HUDEP-2 (cell line): Measurements from ENCODE around the gene ZNF761.
A peak's percentile ranks its signal among the peaks of the same experiment; 100 is the strongest.
"Not testable (repeated sequence)": the region's sequence is repeated elsewhere in the genome, so short reads cannot be mapped to it uniquely, and the experiment has no call there.

Experiments
- DNase-seq, 76 experiments: peaks; one replicate each; lab custom pipeline; 2025; ENCODE audit not compliant: unreplicated experiment in 76 of 76; lab: John Stamatoyannopoulos, UW

The ZNF761 gene

DNA sequence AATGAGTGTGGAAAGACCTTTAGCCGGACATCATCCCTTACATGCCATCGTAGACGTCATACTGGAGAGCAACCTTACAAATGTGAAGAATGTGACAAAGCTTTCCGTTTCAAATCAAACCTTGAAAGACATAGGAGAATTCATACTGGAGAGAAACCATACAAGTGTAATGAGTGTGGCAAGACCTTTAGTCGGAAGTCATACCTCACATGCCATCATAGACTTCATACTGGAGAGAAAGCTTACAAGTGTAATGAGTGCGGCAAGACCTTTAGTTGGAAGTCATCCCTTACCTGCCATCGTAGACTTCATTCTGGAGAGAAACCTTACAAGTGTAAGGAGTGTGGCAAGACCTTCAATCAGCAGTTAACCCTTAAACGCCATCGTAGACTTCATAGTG, 24.0 kb downstream of the ZNF761 start:
- DNase-seq, result no peak

DNA sequence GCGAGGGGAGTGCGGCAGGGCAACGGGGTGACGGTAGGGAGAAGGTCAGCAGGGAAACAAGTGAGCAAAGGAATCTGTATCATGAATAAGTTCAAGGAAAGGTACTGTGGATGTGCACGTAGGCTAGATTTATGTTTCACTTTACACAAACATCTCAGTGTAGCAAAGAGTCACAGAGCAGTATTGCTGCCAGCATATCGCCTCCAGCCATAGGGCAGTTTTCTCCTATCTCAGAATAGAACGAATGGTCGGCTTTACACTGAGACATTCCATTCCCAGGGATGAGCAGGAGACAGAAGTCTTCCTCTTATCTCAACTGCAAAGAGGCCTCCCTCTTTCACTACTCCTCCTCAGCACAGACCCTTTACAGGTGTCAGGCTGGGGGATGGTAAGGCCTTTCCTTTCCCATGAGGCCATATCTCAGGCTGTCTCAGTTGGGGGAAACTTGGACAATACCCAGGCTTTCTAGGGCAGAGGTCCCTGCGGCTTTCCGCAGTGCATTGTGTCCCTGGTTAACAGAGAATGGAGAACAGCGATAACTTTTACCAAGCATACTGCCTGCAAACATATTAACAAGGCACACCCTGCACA, 28.4 kb downstream of the ZNF761 start:
- DNase-seq, result not testable (repeated sequence)

DNA sequence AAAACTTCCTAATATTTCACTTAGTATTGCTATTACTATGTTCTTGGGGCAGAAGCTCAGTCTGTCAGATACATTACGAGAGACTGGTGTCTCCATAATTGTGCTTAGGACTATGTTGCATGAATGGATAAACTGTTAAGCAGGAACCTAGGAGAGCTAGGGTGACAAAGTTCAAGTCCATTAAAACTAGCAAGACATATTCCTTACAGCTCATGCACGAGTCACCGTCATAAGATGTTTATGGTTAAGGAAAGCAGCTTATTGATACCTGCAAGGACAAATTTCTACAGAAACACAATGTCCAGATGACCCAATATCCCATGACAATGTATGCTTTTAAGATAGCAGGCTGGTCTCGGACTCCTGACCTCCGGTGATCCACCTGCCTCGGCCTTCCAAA, 30.1 kb downstream of the ZNF761 start:
- no peak for DNase-seq

DNA sequence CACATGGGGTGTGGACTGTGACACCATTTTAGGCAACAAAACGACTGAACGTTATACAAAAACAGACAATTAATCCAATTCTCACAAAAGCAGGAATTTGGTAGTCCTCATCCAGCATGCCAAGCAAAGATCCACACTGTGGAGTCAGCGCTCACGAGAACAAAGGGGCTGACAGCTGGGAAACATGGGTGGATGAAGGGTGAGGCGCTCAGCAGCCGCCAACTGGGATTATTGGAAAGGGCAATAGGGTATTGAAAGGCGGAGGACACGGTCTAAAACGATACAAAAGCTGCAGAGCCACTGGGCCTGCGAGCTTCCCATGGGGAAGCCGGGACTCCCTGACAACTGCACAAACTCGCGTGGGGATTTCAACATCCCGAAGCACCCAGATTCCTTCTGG, 31.1 kb downstream of the ZNF761 start:
- DNase-seq, result no peak

DNA sequence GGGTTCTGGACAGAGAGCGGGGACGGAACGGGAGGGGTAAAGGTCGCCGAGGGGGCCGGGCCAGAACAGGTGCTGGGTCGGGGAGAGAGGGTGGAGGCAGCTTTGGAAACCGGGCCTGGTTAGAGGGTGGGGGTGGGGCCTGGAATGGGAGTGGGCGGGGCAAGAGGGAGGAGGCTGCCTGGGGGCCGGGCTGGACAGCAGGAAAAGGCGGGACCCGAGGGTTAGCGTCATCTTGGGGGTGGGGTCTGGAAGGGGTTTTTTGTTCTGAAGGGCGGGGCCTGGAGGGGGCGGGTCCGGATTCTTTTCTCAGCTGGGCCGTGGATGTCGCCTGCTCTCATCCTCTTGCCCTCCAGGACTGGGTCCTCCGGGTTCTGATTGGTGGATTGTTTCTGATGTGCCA, 31.5 kb downstream of the ZNF761 start:
- no peak for DNase-seq

DNA sequence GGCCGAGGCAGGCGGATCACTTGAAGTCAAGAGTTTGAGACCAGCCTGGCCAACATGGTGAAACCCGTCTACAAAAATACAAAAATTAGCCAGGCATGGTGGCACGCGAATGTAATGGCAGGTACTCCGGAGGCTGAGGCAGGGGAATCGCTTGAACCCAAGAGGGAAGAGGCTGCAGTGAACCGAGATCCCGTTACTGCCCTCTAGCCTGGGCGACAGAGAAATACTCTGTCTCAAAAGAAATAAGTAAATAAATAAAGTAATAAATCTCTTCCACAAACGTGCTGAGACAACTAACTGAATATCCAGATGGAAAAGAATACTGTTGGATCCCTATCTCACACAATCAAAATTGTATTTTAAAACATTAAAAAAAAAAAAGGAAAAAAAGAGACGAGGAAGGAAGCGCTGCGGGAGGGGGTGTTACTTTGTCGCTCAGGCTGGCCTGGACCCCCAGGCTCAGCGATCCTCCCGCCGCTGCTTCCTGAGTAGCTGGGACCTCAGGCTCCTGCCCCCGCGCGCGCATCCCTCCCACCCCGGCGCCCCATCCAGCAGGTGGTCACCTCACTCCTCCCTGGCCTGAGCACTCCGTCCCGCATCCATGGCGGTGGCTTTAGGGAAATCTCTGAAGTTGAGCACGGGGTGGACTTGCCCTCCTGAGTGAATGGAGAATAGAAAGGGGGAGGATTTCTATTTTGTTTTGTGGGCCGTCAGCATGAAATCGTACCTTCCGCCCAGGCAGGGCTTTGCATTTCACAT, 35.1 kb downstream of the ZNF761 start:
- DNase-seq, result no peak

DNA sequence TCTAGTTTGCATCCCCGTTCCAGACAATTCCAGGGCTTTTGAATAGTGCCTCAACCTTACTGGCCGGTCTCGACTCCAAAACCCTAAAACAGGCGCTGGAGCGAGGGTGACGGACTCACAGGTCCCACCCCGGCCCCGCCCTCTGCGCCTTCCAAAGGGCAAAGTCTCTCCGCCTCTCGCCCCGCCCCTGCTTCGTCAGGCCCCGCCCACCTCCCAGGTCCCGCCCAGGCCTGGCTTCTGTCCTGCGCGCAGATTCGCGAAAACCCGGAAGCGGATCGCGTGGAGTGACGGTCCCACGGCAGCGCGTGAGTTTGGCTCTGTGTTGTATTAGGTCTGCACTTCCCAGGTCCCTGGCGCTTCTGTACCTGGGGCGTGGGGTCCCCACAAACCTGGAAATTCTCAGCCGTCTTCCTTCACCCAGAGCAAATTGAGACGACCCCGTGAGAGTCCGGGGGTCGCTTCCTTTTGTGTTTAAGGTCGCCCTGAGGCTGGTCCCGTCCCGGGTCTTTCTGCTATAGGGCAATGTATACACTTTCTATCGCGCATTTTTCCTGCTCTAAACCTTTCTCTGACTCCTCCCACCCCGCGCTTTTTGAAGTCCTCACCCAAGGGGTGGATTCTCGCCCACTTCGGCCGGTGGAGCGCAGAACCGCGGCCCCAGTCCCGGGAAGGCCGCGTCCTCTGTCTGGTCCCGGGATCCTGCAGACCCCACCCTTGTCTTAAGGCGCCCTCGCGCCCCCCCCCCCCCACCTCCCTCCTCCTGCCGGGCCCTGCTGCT, 35.9 kb downstream of the ZNF761 start, which contains the start of gene ZNF813:
TSS of gene ZNF813 (plus strand) at position 249 of the 778 bp plus-strand sequence. CDS start 16,090 bp downstream, outside the sequence.
- DNase-seq, result peak in 72 of 76 experiments; percentile 19 to 96 (median 84)

DNA sequence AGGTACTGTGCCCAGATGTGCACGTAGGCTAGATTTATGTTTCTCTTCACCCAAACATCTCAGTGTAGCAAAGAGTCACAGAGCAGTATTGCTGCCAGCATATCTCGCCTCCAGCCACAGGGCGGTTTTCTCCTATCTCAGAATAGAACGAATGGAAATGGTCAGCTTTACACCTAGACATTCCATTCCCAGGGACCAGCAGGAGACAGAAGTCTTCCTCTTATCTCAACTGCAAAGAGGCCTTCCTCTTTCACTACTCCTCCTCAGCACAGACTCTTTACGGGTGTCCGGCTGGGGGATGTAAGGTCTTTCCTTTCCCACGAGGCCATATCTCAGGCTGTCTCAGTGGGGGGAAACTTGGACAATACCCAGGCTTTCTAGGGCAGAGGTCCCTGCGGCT, 36.8 kb downstream of the ZNF761 start:
- DNase-seq, result not testable (repeated sequence)

DNA sequence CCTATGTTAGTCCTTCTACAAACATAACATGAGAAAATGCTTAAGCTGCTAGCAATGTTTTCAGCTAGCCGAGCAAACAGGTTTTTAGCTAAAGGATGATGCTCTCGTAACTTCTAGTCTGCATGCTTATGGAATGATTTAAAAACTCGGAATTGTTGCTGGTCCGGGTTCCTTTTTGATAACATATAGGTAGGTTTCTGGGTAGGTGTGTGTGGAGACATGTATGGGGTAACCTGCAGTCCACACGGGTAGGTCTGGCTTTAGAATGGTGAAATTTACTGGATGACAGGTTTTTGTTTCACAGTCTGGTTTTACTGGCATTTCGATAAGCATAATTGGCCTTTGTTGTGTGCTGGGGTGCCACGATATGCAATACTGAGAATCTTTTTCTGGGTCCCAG, 40.1 kb downstream of the ZNF761 start:
- DNase-seq, result no peak

DNA sequence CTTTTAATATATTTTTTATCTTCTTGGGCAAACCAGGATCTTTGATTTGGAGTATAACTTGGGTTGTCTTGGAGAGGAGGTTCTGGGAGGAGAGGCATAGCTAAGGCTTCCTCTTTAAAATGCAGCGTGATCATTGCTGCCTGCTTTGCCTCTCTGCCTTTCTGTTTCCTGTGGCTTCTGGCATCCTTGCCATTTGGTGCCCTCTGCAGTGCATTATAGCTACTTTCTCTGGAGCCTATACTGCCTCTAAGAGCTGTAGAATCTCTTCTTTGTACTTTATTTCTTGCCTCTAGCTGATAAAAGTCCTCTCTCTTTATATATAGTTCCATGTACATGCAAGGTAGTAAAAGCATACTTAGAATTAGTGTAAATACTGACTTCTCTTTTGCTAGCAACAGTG, 43.0 kb downstream of the ZNF761 start:
- DNase-seq, result not testable (repeated sequence)

DNA sequence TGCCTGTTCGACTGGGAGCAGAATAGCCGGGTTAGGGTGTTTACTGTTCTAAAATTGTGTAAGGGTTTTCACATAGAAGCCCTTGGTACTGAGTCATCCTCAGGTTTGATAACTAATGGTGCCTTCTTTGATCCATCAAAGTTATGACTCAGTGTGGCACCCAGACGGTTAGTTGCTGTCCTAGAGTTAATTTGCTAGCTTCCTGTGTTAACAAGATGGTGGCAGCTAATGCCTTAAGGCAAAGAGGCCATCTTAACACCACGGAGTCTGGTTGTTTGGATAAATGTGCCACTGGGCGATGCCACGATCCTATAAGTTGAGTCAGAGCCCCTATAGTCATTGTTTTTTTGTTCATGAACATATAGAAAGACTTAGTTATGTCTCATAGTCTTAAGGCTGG, 43.7 kb downstream of the ZNF761 start:
- DNase-seq, result not testable (repeated sequence)

DNA sequence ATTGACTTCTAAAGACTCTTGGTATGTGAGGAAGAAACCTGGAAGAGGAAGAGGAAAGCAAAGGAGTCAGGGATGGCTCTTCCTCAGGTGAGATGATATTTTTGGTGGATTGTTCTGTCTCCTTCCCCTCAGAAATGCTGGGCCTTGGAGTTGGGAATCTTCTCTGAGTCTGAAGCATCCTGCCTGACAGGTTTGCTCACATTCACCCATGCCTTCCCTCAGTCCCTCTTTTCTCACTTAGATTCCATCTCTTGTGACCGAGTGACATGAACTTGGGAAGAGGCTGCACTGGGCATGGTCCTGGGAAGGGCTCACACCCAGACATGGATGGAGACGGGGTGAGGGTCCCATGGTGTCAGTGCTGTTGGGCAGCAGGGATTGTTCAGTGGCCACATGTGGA, 52.0 kb downstream of the ZNF761 start:
- DNase-seq, result not testable (repeated sequence)

DNA sequence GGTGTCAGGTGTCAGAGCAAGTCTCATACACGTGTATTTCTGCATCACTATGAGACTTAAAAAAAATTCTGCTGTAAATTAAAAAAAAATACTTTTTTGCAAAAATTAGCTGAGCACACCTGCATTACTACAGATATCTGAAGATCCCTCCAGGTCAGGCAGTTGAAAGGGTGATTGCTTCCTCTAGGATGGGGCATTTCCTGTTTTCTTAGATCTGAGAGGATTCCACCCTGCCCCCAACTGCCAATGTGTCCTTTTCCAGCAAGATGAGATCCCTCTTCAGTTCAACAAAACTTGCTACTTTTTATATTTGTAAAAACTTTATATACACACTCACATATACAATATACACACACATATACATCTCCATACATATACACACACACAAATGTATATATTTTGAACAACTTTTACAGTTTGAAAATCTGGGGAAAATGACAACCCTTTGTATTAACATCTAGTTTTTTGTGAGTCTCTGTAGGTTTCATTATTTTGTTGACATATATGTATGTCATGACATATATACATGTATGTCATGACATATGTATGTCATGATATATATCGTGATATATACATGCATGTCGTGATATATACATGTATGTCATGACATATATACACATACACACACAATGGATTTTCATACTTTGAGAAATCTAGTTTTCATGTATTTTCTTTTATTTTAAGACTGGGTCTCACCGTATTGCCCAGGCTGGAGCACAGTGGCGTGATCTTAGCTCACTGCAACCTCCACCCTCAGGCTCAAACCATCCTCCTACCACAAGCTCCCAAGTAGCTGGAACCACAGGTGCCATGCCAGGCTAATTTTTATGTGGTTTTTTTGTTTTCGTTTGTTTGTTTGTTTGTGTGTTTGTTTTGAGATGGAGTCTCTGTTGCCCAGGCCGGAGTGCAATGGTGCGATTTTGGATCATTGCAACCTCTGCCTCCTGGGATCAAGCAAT, 53.5 kb downstream of the ZNF761 start:
- no peak for DNase-seq

DNA sequence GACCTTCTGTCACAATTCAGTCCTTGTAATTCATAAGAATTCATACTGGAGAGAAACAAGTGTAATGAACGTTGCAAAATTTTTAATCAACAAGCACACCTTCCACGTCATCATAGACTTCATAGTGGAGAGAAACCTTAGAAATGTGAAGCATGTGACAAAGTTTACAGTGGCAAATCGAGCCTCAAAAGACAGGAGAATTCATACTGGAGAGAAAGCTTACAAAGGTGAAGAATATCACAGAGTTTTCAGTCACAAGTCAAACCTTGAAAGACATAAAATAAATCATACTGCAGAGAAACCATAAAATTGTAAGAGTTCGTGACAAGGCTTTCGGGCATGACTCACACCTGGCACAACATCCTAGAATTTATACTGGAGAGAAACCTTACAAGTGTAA, 60.4 kb downstream of the ZNF761 start:
- no peak for DNase-seq

DNA sequence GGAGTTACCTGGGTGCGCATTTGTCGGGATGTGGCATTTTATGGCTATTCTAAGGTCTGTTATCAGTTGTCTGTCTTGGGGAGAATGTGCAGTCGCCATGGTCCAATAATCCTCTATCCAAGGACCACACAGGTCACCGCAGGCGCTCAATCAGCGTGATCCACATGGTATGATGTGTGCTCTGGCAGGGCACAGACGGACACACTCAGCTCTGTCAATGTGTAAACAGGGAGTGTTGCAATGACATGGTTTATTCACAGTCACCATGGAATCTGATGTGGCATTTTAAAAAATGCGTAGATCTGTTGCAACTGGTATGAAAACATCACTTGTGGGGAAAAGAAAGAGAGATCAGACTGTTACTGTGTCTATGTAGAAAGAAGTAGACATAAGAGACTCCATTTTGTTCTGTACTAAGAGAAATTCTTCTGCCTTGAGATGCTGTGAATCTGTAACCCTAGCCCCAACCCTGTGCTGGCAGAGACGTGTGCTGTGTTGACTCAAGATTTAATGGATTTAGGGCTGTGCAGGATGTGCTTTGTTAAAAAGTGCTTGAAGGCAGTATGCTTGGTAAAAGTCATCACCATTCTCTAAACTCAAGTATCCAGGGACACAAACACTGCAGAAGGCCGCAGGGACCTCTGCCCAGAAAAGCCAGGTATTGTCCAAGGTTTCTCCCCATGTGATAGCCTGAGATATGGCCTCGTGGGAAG, 65.7 kb downstream of the ZNF761 start:
- DNase-seq, result not testable (repeated sequence)

DNA sequence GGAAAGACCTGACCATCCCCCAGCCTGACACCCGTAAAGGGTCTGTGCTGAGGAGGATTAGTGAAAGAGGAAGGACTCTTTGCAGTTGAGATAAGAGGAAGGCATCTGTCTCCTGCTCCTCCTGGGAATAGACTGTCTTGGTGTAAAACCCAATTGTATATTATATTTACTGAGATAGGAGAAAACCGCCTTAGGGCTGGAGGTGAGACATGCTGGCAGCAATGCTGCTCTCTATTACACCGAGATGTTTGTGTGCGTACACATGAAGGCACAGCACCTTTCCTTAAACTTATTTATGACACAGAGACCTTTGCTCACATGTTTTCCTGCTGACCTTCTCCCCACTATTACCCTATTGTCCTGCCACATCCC, 66.2 kb downstream of the ZNF761 start:
- not testable (repeated sequence) for DNase-seq

DNA sequence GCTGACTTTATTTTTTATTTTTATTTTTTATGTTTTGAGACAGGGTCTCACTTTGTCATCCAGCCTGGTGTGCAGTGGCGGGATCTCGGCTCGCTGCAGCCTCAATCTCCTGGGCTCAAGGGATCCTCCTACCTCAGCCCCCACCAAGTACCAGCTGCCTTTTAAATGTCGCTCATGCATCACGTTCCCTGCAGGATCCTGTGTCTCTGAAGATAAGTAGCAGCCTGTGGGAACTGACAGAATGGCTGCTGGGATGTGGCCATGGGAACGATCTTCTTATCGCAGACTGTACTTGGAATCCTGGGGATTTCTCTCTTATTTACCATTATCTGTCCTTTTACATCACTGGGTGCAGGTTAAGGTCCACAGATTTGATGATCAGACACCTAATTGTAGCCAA, 71.4 kb downstream of the ZNF761 start:
- DNase-seq, result not testable (repeated sequence)

DNA sequence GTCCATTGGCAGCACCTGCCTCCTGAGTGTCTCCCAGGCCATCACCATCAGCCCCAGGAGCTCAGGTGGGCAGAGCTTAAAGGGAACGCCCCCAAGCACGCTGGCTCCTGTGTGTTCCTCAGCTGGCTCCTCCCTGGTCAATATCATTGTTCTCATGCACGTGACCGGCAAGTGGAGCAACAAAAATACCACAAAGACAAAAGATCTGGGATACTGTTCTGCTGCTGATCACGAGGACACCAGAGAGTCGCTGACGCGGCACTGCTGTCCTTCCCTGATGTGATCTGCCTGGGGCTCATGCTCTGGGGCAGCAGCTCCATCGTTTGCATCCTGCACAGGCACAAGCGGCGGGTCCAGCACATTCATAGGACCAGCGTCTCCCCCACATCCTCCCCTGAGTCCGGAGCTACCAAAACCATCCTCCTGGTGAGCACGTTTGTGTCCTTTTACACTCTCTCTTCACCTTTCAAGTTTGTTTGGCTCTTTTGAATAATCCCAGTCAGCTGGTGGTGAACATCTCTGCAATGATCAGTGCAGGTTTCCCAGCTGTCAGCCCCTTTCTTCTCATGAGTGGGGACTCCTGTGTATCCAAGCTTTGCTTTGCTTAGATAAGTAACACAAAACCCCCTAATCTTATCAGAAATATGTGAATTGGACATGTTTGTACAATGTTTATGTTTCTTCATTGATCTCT, 72.0 kb downstream of the ZNF761 start:
- DNase-seq, result not testable (repeated sequence)

DNA sequence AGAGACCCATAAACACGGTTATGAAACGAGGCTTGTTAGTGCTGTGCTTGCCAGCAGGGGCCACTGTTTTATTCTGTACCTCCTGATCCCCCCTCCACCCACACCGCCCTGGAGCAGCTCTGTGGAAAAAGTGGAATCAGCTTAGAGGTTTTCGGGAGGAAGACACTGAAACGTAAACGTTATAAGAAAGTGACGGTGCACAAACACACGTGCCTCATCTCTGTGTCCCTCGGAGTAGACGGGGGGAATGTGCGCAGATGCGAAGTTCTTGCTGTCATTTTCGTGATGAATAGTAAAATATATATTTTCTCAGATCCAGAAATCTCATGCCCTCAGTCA, 72.5 kb downstream of the ZNF761 start:
- DNase-seq, result not testable (repeated sequence)
